Measurements from ENCODE around the gene CASP3.

Gene CASP3

GRCh38 chr4:184649026-184649970 is at the start of gene CASP3, which contains the start of gene PRIMPOL:
CASP3 (minus strand) TSS chr4:184649447; CDS start chr4:184638453, 10,994 bp downstream.
PRIMPOL (plus strand) TSS chr4:184649738; CDS start chr4:184657141, 7,403 bp downstream.
- DNase-seq (ENCODE audit: low spot score): peak; percentile 78

GRCh38 chr4:184697956-184698355 is 48.7 kb upstream of the CASP3 start:
- no peak for DNase-seq (ENCODE audit: low spot score)

GRCh38 chr4:184695178-184695896 is 46.1 kb upstream of the CASP3 start:
- peak; percentile 15 for DNase-seq (ENCODE audit: low spot score)

- DNase-seq (ENCODE audit: low spot score): no peak
These were observed 45.2 kb upstream of the CASP3 start for GRCh38 chr4:184694412-184694956.

- DNase-seq (ENCODE audit: low spot score): no peak
These were observed 43.8 kb upstream of the CASP3 start for GRCh38 chr4:184693056-184693455.

GRCh38 chr4:184689681-184690080 is 40.4 kb upstream of the CASP3 start:
- no peak for DNase-seq (ENCODE audit: low spot score)

- DNase-seq (ENCODE audit: low spot score): peak; percentile 47
These were observed 39.2 kb upstream of the CASP3 start for GRCh38 chr4:184688447-184688846.

- no peak for DNase-seq (ENCODE audit: low spot score)
These were observed 38.8 kb upstream of the CASP3 start for GRCh38 chr4:184688005-184688404.

- DNase-seq (ENCODE audit: low spot score): no peak
These were observed 35.4 kb upstream of the CASP3 start for GRCh38 chr4:184684491-184685189.

GRCh38 chr4:184681916-184682315 is 32.7 kb upstream of the CASP3 start:
- no peak for DNase-seq (ENCODE audit: low spot score)

- DNase-seq (ENCODE audit: low spot score): no peak
These were observed 31.5 kb upstream of the CASP3 start for GRCh38 chr4:184680698-184681097.

GRCh38 chr4:184675821-184676492 is 26.7 kb upstream of the CASP3 start:
- no peak for DNase-seq (ENCODE audit: low spot score)

GRCh38 chr4:184675018-184675417 is 25.8 kb upstream of the CASP3 start:
- DNase-seq (ENCODE audit: low spot score): no peak

GRCh38 chr4:184674011-184674410 is 24.8 kb upstream of the CASP3 start:
- DNase-seq (ENCODE audit: low spot score): no peak

- DNase-seq (ENCODE audit: low spot score): no peak
These were observed 23.5 kb upstream of the CASP3 start for GRCh38 chr4:184672741-184673140.

- no peak for DNase-seq (ENCODE audit: low spot score)
These were observed 21.9 kb upstream of the CASP3 start for GRCh38 chr4:184671101-184671500.

- DNase-seq (ENCODE audit: low spot score): no peak
These were observed 20.0 kb upstream of the CASP3 start for GRCh38 chr4:184669251-184669650.

- no peak for DNase-seq (ENCODE audit: low spot score)
These were observed 19.4 kb upstream of the CASP3 start for GRCh38 chr4:184668511-184669114.

GRCh38 chr4:184668096-184668495 is 18.8 kb upstream of the CASP3 start:
- DNase-seq (ENCODE audit: low spot score): no peak

- no peak for DNase-seq (ENCODE audit: low spot score)
These were observed 17.4 kb upstream of the CASP3 start for GRCh38 chr4:184666670-184667069.

All from hepatic stellate cell (primary cell).